Aorta (tissue), 5 donors: ENCODE results near the gene DSCAML1. TPM values are rescaled to one million over a fixed set of nuclear protein-coding genes. Genes with fewer than 3 reads are reported as not detected.

Experiments used
- ATAC-seq: fragments of 200-7000 bp; cut with Tn5 transposase; one replicate; pipeline ENCODE4 v1.9.1; 2022; ENCODE audit warnings: moderate library complexity; ENCODE audit not compliant: low FRiP score
- DNase-seq, 2 donors: peaks; one replicate each; pipeline ENCODE4 v3.0.0-alpha.2; 2020
- H3K27ac ChIP-seq, 2 donors: one replicate each; pipeline ENCODE4 v1.5.1; 2013; ENCODE audit warnings: low read length in 2 of 2, mild to moderate bottlenecking in 2 of 2, moderate library complexity in 2 of 2, control low read depth in 1 of 2, inconsistent platforms in 1 of 2, low read depth in 1 of 2
- H3K27me3 ChIP-seq, 2 donors: one replicate each; pipeline ENCODE4 v1.6.1; 2013; ENCODE audit warnings: control low read depth in 1 of 2, low read length in 1 of 2, mild to moderate bottlenecking in 1 of 2, moderate library complexity in 1 of 2; ENCODE audit not compliant: insufficient read depth in 2 of 2, control insufficient read depth in 1 of 2
- H3K36me3 ChIP-seq, 2 donors: one replicate each; pipeline ENCODE4 v1.6.1; 2013; ENCODE audit warnings: control low read depth in 1 of 2, low read length in 1 of 2, mild to moderate bottlenecking in 1 of 2; ENCODE audit not compliant: insufficient read depth in 2 of 2, control insufficient read depth in 1 of 2
- H3K4me1 ChIP-seq, 2 donors: one replicate each; pipeline ENCODE4 v1.6.1; 2013; ENCODE audit warnings: low read length in 2 of 2, control low read depth in 1 of 2, mild to moderate bottlenecking in 1 of 2, moderate library complexity in 1 of 2; ENCODE audit not compliant: insufficient read depth in 2 of 2, control insufficient read depth in 1 of 2
- H3K4me3 ChIP-seq, 2 donors: one replicate each; pipeline ENCODE4 v1.5.1; 2013; ENCODE audit warnings: low read length in 2 of 2, control low read depth in 1 of 2, mild to moderate bottlenecking in 1 of 2
- H3K9me3 ChIP-seq: one replicate; pipeline ENCODE4 v1.6.1; 2013; ENCODE audit warnings: mild to moderate bottlenecking, low read length; ENCODE audit not compliant: control insufficient read depth
- WGBS, 2 donors: extraction: QIAGEN DNeasy Blood & Tissue Kit; methylation state at CpG; one replicate each; pipeline ENCODE4 v1.1.7; 2013; 5-methylcytosine and 5-hydroxymethylcytosine counted together
- intact Hi-C, 2 donors: fragments of 100-400 bp; cut with DNase I; formaldehyde crosslinking; loops; one replicate each; pipeline versions ENCODE4 v1.14.2 to v1.15.0; 2022
- long read RNA-seq, 2 donors: library from polyadenylated mRNA; unstranded; transcript quantifications; one replicate each; pipeline ENCODE4 v2.0.0, GENCODE V29; 2020 to 2021
- polyA plus RNA-seq, 2 donors: library from polyadenylated mRNA; stranded (reverse); fragments of 200-250 nt; gene quantifications; one replicate each; pipeline ENCODE4 v1.2.3, GENCODE V29; 2013
- total RNA-seq, 2 donors: library from RNA; stranded (reverse); fragmentation: NEBNext Ultra II Directional; extraction: Animal tissue kit (Norgen Biotek cat#: 25700); gene quantifications; one replicate each; pipeline ENCODE4 v1.2.1, GENCODE V29; 2021
- donor health status: healthy with polysubstance abuse.
- donor health status: Bipolar disorder and iron deficiency.
- donor health status: DM: no; HTN: no; CAD: no.
- donor health status: DM: no; HTN: no; CAD: no.
- donor health status: DM: yes; HTN: yes; CAD: no.

DSCAML1 gene
- total RNA-seq, result 1 to 10 TPM in 1 of 2 donors, under 1 TPM in 1; 0.58 to 2.2 TPM
- polyA plus RNA-seq, result under 1 TPM in 1 of 2 donors, not detected in 1; 0.13 TPM
- long read RNA-seq, donor 1, partial matches to known transcripts, result 0 of 6 reads
- long read RNA-seq, donor 1, other reads (novel, unspliced or antisense), result 6 of 6 reads
- long read RNA-seq, donor 2, partial matches to known transcripts, result 0 of 4 reads
- long read RNA-seq, donor 2, other reads (novel, unspliced or antisense), result 4 of 4 reads

- intact Hi-C loops, result no loop called here
- no peak within 1 kb of the TSS for H3K4me3 ChIP-seq
- DNase-seq, result no peak
- ATAC-seq, result no peak
- 3% methylated on average over 43 to 66 of the region's 66 CpGs for WGBS, 2 donors
- H3K36me3 ChIP-seq, result no peaks in the 10 kb centered on the region
- no peaks in the 10 kb centered on the region for H3K4me1 ChIP-seq
- no peaks in the 10 kb centered on the region for H3K9me3 ChIP-seq
- no peak within 1 kb of the TSS for H3K27ac ChIP-seq
- no peaks in the 10 kb centered on the region for H3K27me3 ChIP-seq
Observed at GRCh38 chr11:117796872-117797529, at the start of gene DSCAML1. Gene DSCAML1, minus strand, starts transcription at chr11:117797216. Its CDS starts 137 bp downstream, at chr11:117797079.

- Histone ChIP-seq H3K4me3 (no peak overlapping the region), H3K36me3 (no peaks in the 10 kb centered on the region), H3K27ac (no peak overlapping the region), H3K27me3 (no peaks in the 10 kb centered on the region), H3K4me1 (no peaks in the 10 kb centered on the region), H3K9me3 (no peaks in the 10 kb centered on the region)
- DNase-seq (peak; percentile 87 to 94), ATAC-seq (peak; percentile 86)
- intact Hi-C loops, result loop anchor here (1.0 to 2.0 kb wide), 2 partner anchors 103 to 209 kb away; no protein-coding TSS in a partner anchor
- 24% methylated on average over 9 of the region's 9 CpGs for WGBS, 2 donors
Observed at GRCh38 chr11:117843666-117844484, 46.9 kb upstream of the DSCAML1 start.

GRCh38 chr11:117842131-117842941 is 45.3 kb upstream of the DSCAML1 start:
- WGBS, 2 donors, result 85 to 89% methylated on average over 15 to 16 of the region's 16 CpGs
- Histone ChIP-seq H3K27ac (no peak overlapping the region), H3K36me3 (no peaks in the 10 kb centered on the region), H3K27me3 (no peaks in the 10 kb centered on the region), H3K4me3 (no peak overlapping the region), H3K9me3 (no peaks in the 10 kb centered on the region), H3K4me1 (no peaks in the 10 kb centered on the region)
- intact Hi-C loops, result no loop called here
- no peak for ATAC-seq
- DNase-seq, result peak in 1 of 2 donors; percentile 67

GRCh38 chr11:117841551-117842031 is 44.6 kb upstream of the DSCAML1 start:
- intact Hi-C loops, result loop anchor here in 1 of 2 donors (2.0 kb wide), 1 partner anchor 105 kb away; no protein-coding TSS in a partner anchor
- no peaks in the 10 kb centered on the region for H3K27me3 ChIP-seq
- no peak overlapping the region for H3K4me3 ChIP-seq
- DNase-seq (peak in 1 of 2 donors; percentile 30), ATAC-seq (no peak)
- H3K4me1 ChIP-seq, result no peaks in the 10 kb centered on the region
- 92 to 93% methylated on average over 7 of the region's 7 CpGs for WGBS, 2 donors
- no peaks in the 10 kb centered on the region for H3K9me3 ChIP-seq
- no peaks in the 10 kb centered on the region for H3K36me3 ChIP-seq
- H3K27ac ChIP-seq, result no peak overlapping the region

GRCh38 chr11:117840881-117841550 is 44.0 kb upstream of the DSCAML1 start:
- H3K4me3 ChIP-seq, result no peak overlapping the region
- ATAC-seq, result no peak
- no peaks in the 10 kb centered on the region for H3K9me3 ChIP-seq
- no peaks in the 10 kb centered on the region for H3K27me3 ChIP-seq
- H3K36me3 ChIP-seq, result no peaks in the 10 kb centered on the region
- no peaks in the 10 kb centered on the region for H3K4me1 ChIP-seq
- H3K27ac ChIP-seq, result no peak overlapping the region
- 90 to 96% methylated on average over 11 of the region's 11 CpGs for WGBS, 2 donors
- intact Hi-C loops, result loop anchor here in 1 of 2 donors (2.0 kb wide), 1 partner anchor 106 kb away; no protein-coding TSS in a partner anchor
- DNase-seq, result peak in 1 of 2 donors; percentile 45

GRCh38 chr11:117839936-117840813 is 43.2 kb upstream of the DSCAML1 start:
- H3K27ac ChIP-seq, result no peak overlapping the region
- H3K9me3 ChIP-seq, result no peaks in the 10 kb centered on the region
- DNase-seq (peak in 1 of 2 donors; percentile 21), ATAC-seq (no peak)
- intact Hi-C loops, result loop anchor here in 1 of 2 donors (2.0 kb wide), 1 partner anchor 107 kb away; no protein-coding TSS in a partner anchor
- no peak overlapping the region for H3K4me3 ChIP-seq
- WGBS, 2 donors, result 93 to 94% methylated on average over 10 of the region's 10 CpGs
- no peaks in the 10 kb centered on the region for H3K36me3 ChIP-seq
- H3K27me3 ChIP-seq, result no peaks in the 10 kb centered on the region
- no peaks in the 10 kb centered on the region for H3K4me1 ChIP-seq

GRCh38 chr11:117839380-117839881 is 42.4 kb upstream of the DSCAML1 start:
- Histone ChIP-seq H3K27me3 (no peaks in the 10 kb centered on the region), H3K27ac (no peak overlapping the region), H3K4me3 (no peak overlapping the region), H3K9me3 (no peaks in the 10 kb centered on the region), H3K4me1 (no peaks in the 10 kb centered on the region), H3K36me3 (no peaks in the 10 kb centered on the region)
- 72 to 79% methylated on average over 7 of the region's 7 CpGs for WGBS, 2 donors
- intact Hi-C loops, result no loop called here
- DNase-seq (peak in 1 of 2 donors; percentile 19), ATAC-seq (no peak)
